Central memory CD4-positive, alpha-beta T cell (primary cell): ENCODE results near the gene LPP.
"Not testable (repeated sequence)": the region's sequence is repeated elsewhere in the genome, so short reads cannot be mapped to it uniquely, and the experiment has no call there.

ENCODE experiments used
- DNase-seq: peaks from one replicate; pipeline ENCODE4 v3.0.0; 2022
- total RNA-seq, 3 experiments: gene quantifications; one replicate each; lab custom pipeline; 2026; lab: John Stamatoyannopoulos, UW

LPP gene
- total RNA-seq = 24.9 to 136 (median 99.4) reads per million in 3 experiments

GRCh38 chr3:188154014-188154808, at the start of gene LPP:
Gene LPP, plus strand, starts transcription at chr3:188154157. Its CDS starts 251,964 bp downstream, at chr3:188406121.
- peak; percentile 82 for DNase-seq

- no peak for DNase-seq
Observed at GRCh38 chr3:188106006-188106405, 48.0 kb upstream of the LPP start.

- no peak for DNase-seq
Observed at GRCh38 chr3:188106454-188106853, 47.5 kb upstream of the LPP start.

GRCh38 chr3:188106887-188107830, 46.8 kb upstream of the LPP start:
- DNase-seq = no peak

GRCh38 chr3:188108703-188109412, 45.1 kb upstream of the LPP start:
- DNase-seq = no peak

GRCh38 chr3:188111002-188111584, 42.9 kb upstream of the LPP start:
- no peak for DNase-seq

GRCh38 chr3:188113756-188114155, 40.2 kb upstream of the LPP start:
- DNase-seq = no peak

GRCh38 chr3:188119846-188120245, 34.1 kb upstream of the LPP start:
- DNase-seq = no peak

- DNase-seq = no peak
Observed at GRCh38 chr3:188122571-188123169, 31.3 kb upstream of the LPP start.

GRCh38 chr3:188123170-188123905, 30.6 kb upstream of the LPP start:
- no peak for DNase-seq

- no peak for DNase-seq
Observed at GRCh38 chr3:188124184-188124583, 29.8 kb upstream of the LPP start.

GRCh38 chr3:188125076-188125475, 28.9 kb upstream of the LPP start:
- DNase-seq = no peak

GRCh38 chr3:188126276-188126675, 27.7 kb upstream of the LPP start:
- no peak for DNase-seq

GRCh38 chr3:188126934-188127333, 27.0 kb upstream of the LPP start:
- DNase-seq = no peak

- no peak for DNase-seq
Observed at GRCh38 chr3:188128905-188129304, 25.1 kb upstream of the LPP start.

- DNase-seq = not testable (repeated sequence)
Observed at GRCh38 chr3:188131023-188131422, 22.9 kb upstream of the LPP start.

GRCh38 chr3:188133219-188133618, 20.7 kb upstream of the LPP start:
- no peak for DNase-seq

- DNase-seq = no peak
Observed at GRCh38 chr3:188133646-188134045, 20.3 kb upstream of the LPP start.

GRCh38 chr3:188134079-188134478, 19.9 kb upstream of the LPP start:
- no peak for DNase-seq

- no peak for DNase-seq
Observed at GRCh38 chr3:188134856-188135255, 19.1 kb upstream of the LPP start.

- no peak for DNase-seq
Observed at GRCh38 chr3:188135271-188135670, 18.7 kb upstream of the LPP start.
